Measurements from ENCODE around the gene INPP5E. TPM values are rescaled to one million over a fixed set of nuclear protein-coding genes. Genes with fewer than 3 reads are reported as not detected.
A peak's percentile ranks its signal among the peaks of the same experiment; 100 is the strongest.

The INPP5E gene
- total RNA-seq, 1 experiment from 2014 or later: 10.7 TPM

DNA sequence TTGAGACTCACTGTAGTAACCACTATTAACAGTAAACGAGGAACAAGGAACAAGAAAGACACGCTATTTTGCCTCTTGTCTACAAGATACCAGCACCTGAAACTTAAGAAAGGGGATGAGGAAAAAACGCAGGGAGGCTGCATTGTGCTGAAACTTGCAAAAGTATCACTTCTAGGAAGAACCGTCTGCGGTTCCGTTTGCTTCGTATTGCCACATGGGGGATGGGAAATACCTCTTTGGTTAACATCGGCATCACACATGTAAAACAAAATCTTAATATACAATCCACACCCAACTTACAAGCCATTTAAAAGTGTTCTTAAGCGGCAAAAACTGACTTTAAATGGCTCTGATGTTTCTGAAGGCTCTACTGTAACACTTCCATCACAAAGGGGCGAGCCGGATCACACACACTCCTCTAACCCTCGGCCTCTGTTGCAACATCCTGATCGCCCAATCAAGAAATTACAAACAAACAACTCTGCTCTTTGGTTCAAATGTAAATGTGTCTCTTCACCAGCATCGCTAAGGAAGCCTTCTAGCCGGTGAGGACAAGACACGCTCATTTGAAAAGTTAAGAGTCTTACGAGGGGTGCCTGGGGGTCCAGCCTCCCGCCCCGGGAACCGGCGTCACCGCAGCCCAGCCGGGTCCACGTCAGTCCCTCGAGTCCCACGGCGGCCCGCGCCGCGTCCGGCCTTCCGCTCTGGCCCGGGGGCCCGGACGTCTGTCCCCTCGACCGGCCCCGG is 42.6 kb upstream of the INPP5E start:
- Histone ChIP-seq H3K9me3 (ENCODE audit: low read length) (no peaks in the 10 kb centered on the region), H3K9me2 (replicated peaks; ENCODE audit: low read length) (no peaks in the 10 kb centered on the region), H3K4me2 (ENCODE audit: low read length) (peak overlapping the region; percentile 96), H3F3A (ENCODE audit: low read length, unreplicated experiment) (no peaks in the 10 kb centered on the region), H3K27ac (ENCODE audit: low read length) (peak overlapping the region; percentile 78), H3K27me3 (ENCODE audit: low read length) (no peaks in the 10 kb centered on the region), H3K79me2 (ENCODE audit: low read length) (peaks cover 56% of the 10 kb centered on the region), H2AFZ (ENCODE audit: low read length) (0 out of 2 replicates have a peak overlapping the region, but pooled peaks have one; percentile 26), H3K9ac (ENCODE audit: low read length) (peak overlapping the region; percentile 96), H3K36me3 (ENCODE audit: low read depth, low read length) (peaks cover 9% of the 10 kb centered on the region), H3K4me3 (ENCODE audit: low read length) (peak overlapping the region; percentile 99), H4K20me1 (ENCODE audit: low read length) (peaks cover 24% of the 10 kb centered on the region), H3K4me1 (ENCODE audit: insufficient read depth, low read length) (peaks cover 7% of the 10 kb centered on the region; the same call in 1 of the 2 replicates)
- CTCF ChIA-PET: no interaction called here
- intact Hi-C loops (cut with micrococcal nuclease): loop anchor here (10.0 kb wide), 1 partner anchor 63 kb away; the partner anchor contains the start of gene NOTCH1
- DNase-seq (peak; percentile 9), ATAC-seq (no peak)
- POLR2A ChIA-PET (ENCODE audit: unreplicated experiment): no interaction called here
- TF ChIP-seq EZH2 (IDR thresholded peaks at IDR 0.05; ENCODE audit: low read length, unreplicated experiment) (no peak), EZH2phosphoT487 (IDR thresholded peaks at IDR 0.05; ENCODE audit: borderline replicate concordance, low read length) (no peak)
- TF ChIP-seq, protein P1, sequence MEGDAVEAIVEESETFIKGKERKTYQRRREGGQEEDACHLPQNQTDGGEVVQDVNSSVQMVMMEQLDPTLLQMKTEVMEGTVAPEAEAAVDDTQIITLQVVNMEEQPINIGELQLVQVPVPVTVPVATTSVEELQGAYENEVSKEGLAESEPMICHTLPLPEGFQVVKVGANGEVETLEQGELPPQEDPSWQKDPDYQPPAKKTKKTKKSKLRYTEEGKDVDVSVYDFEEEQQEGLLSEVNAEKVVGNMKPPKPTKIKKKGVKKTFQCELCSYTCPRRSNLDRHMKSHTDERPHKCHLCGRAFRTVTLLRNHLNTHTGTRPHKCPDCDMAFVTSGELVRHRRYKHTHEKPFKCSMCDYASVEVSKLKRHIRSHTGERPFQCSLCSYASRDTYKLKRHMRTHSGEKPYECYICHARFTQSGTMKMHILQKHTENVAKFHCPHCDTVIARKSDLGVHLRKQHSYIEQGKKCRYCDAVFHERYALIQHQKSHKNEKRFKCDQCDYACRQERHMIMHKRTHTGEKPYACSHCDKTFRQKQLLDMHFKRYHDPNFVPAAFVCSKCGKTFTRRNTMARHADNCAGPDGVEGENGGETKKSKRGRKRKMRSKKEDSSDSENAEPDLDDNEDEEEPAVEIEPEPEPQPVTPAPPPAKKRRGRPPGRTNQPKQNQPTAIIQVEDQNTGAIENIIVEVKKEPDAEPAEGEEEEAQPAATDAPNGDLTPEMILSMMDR (conservative IDR thresholded peaks at IDR 0.05; ENCODE audit: low read depth, low read length): no peak
- BruUV-seq (replicated peaks): TSS peak; percentile 75

DNA sequence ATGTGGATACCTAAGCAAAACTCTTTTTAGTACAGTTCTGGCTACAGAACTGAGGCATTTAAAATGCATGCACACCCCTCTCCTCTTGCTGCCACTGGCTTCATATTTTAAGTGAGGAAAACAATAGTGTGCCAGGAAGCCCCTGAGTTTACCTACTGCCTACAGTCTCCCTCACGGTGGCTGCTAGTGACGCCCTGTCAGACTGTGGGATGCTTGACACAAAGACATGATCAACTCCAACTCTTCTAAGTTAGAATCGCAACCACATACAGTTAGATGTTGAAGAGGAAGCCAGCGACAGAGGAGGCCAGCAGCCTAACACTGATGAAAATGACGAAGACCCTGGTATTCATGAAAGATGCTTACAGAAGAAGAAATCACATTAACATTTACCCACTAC is 41.9 kb upstream of the INPP5E start:
- ChIA-PET CTCF (no interaction called here), POLR2A (ENCODE audit: unreplicated experiment) (no interaction called here)
- H3K27me3 ChIP-seq (ENCODE audit: low read length): no peaks in the 10 kb centered on the region
- H3K4me2 ChIP-seq (ENCODE audit: low read length): peak overlapping the region; percentile 96
- peaks cover 24% of the 10 kb centered on the region for H4K20me1 ChIP-seq (ENCODE audit: low read length)
- H3K4me1 ChIP-seq (ENCODE audit: insufficient read depth, low read length): peaks cover 7% of the 10 kb centered on the region; the same call in 1 of the 2 replicates
- peaks cover 15% of the 10 kb centered on the region for H3K36me3 ChIP-seq (ENCODE audit: low read depth, low read length)
- H3K9me3 ChIP-seq (ENCODE audit: low read length): no peaks in the 10 kb centered on the region
- peak overlapping the region; percentile 96 for H3K9ac ChIP-seq (ENCODE audit: low read length)
- peak overlapping the region; percentile 99 for H3K4me3 ChIP-seq (ENCODE audit: low read length)
- H2AFZ ChIP-seq (ENCODE audit: low read length): no peak overlapping the region
- TF ChIP-seq, protein P1 (conservative IDR thresholded peaks at IDR 0.05; ENCODE audit: low read depth, low read length): no peak
- TF ChIP-seq EZH2 (IDR thresholded peaks at IDR 0.05; ENCODE audit: low read length, unreplicated experiment) (no peak), EZH2phosphoT487 (IDR thresholded peaks at IDR 0.05; ENCODE audit: borderline replicate concordance, low read length) (no peak)
- ATAC-seq (no peak), DNase-seq (peak; percentile 1)
- BruUV-seq (replicated peaks): no TSS peak
- no peaks in the 10 kb centered on the region for H3F3A ChIP-seq (ENCODE audit: low read length, unreplicated experiment)
- no peak overlapping the region for H3K27ac ChIP-seq (ENCODE audit: low read length)
- no peaks in the 10 kb centered on the region for H3K9me2 ChIP-seq (replicated peaks; ENCODE audit: low read length)
- peaks cover 62% of the 10 kb centered on the region for H3K79me2 ChIP-seq (ENCODE audit: low read length)
- intact Hi-C loops (cut with micrococcal nuclease): loop anchor here (10.0 kb wide), 1 partner anchor 63 kb away; the partner anchor contains the start of gene NOTCH1

Measured in PC-3 (cell line).